Stimulated activated CD8-positive, alpha-beta memory T cell treated with anti-CD3 and anti-CD28 coated beads, Interleukin-15, amount 100 ng/mL, for 1 hour (primary cell): Measurements from ENCODE around the gene DZIP1L.

Experiments
- DNase-seq: peaks from one replicate; pipeline ENCODE4 v3.0.0-alpha.2; 2020; ENCODE audit warnings: low read depth

Gene DZIP1L

DNA sequence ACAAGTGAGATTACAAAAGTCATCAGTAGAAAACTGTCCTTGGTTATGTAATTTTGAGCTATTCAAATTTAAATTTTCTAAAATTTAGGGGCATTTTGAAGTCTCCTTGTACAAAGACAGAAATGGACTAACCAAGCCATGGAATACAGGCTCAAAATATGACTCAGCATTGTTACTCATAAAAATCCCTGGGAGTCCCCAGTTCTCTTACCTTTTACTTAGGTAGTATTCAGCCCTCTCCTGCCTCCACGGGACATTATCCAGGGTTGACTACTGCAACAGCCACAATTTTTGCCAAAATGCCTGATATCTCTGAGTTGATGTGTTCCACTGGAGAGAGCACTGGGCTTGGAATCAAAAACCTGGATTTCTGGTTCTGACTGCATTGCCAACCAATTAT, 80.5 kb downstream of the DZIP1L start:
- DNase-seq = no peak

- no peak for DNase-seq
These were observed 82.2 kb downstream of the DZIP1L start for GRCh38 chr3:138033202-138033691.

- DNase-seq = no peak
These were observed 82.8 kb downstream of the DZIP1L start for GRCh38 chr3:138032567-138032966.

- DNase-seq = no peak
These were observed 83.9 kb downstream of the DZIP1L start for GRCh38 chr3:138031536-138031935.

- no peak for DNase-seq
These were observed 84.6 kb downstream of the DZIP1L start for GRCh38 chr3:138030734-138031280.

GRCh38 chr3:138027821-138028220, 87.6 kb downstream of the DZIP1L start:
- no peak for DNase-seq

GRCh38 chr3:138025553-138025952, 89.9 kb downstream of the DZIP1L start:
- no peak for DNase-seq

DNA sequence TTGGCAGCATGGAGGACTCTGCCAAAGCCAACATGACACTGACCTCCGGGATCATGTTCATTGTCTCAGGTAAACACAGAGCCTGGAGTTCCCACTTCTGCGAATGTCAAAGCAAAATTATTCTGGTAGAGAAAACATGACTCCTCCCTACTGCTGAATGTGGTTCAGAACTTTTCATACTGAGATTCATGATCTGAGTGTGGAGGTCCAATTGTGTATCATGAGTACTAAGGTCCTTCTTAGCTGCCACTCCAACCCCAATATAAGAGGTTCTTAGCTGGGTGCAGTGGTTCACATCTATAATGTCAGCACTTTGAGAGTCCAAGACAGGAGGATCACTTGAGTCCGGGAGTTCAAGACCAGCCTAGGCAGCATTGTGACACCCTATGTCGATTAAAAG, 91.7 kb downstream of the DZIP1L start:
- DNase-seq = no peak

- no peak for DNase-seq
These were observed 95.9 kb downstream of the DZIP1L start for GRCh38 chr3:138019281-138020069.

DNA sequence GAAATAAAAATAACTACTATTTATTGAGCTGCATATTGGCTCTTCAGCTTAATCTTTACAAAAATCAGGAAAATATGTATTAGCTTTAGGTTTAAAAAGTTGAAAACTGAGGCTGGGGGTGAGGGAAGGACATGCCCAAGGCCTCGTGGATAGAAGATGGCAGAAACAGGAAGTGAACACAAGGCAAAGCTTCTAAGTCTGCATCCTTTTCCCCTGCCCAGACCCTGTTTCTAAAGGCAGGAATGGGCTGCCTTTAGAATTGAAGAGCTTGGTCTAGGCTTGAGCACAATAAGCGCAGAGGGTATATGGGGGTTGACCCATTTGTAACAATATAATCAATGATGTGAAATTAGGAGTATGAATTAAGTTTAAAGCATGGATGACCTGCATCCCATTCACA, 99.3 kb downstream of the DZIP1L start:
- DNase-seq = no peak

DNA sequence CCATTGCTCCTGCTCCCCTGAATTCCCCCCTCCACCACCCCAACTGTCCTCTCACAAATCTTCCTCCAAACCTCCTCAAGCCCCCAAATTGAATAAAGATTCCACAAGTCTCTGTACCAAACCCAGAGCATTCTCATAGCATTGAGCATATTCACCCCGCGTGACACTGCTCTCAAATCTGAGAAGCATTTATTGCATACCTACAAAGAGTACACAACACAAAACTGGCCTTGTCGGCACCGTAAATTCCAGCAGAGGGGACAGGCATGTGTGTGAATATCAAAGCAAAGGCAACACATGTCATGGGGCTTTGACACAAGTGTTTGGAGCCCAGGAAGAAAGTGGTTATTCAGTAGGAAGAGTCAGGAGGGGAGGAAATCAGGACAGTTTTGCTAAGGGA, 102.9 kb downstream of the DZIP1L start:
- no peak for DNase-seq
